HEK293 (cell line): ENCODE results near the gene MUC5AC.

Source experiments
- CTCF ChIA-PET: fragments of 350-600 bp; formaldehyde crosslinking; extraction: SDS; loops from one replicate; lab custom pipeline; 2021; ENCODE audit warnings: antibody characterized with exemption; lab: Yijun Ruan, JAX
- POLR2A ChIA-PET: fragments of 300-600 bp; formaldehyde crosslinking; extraction: SDS; loops from one replicate; lab custom pipeline; 2020; ENCODE audit warnings: antibody characterized with exemption, inconsistent platforms; lab: Yijun Ruan, JAX
- H3K27ac ChIP-seq: fragments of 200-500 bp; sonication (Bioruptor generic); 2 replicates; pipeline ENCODE4 v1.5.1; 2014; ENCODE audit warnings: low read depth, low read length, control low read depth, inconsistent platforms; ENCODE audit errors: extremely low read depth
- H3K36me3 ChIP-seq, 2 experiments: fragments of 200-500 bp in 1 of 2; sonication (Bioruptor generic) in 1 of 2; 1 replicate in 1 of 2; 2 replicates in 1 of 2; pipeline ENCODE4 v1.5.1; 2014 to 2017; ENCODE audit warnings: inconsistent platforms in 2 of 2, low read length in 2 of 2; ENCODE audit not compliant: control insufficient read depth in 2 of 2, insufficient read depth in 1 of 2
- H3K4me1 ChIP-seq: fragments of 200-500 bp; sonication (Bioruptor generic); 2 replicates; pipeline ENCODE4 v1.5.1; 2014; ENCODE audit warnings: mild to moderate bottlenecking, low read length, inconsistent platforms; ENCODE audit not compliant: control insufficient read depth, insufficient read depth
- H3K4me3 ChIP-seq: 2 replicates; pipeline ENCODE4 v1.5.1; 2011; ENCODE audit warnings: low read depth, mild to moderate bottlenecking, control low read depth, low read length, moderate library complexity
- H3K9me3 ChIP-seq: fragments of 200-500 bp; sonication (Bioruptor generic); 2 replicates; pipeline ENCODE4 v1.5.1; 2014; ENCODE audit warnings: low read depth, low read length, inconsistent platforms; ENCODE audit not compliant: control insufficient read depth, insufficient read depth
- ATF2 ChIP-seq: fragments of 450-650 bp; formaldehyde crosslinking; IDR thresholded peaks from 2 replicates; pipeline ENCODE4 v1.5.1; 2016; ENCODE audit warnings: missing biosample characterization, missing genetic modification characterization, low read depth
- GLIS1 ChIP-seq: fragments of 450-650 bp; formaldehyde crosslinking; IDR thresholded peaks from 2 replicates; pipeline ENCODE4 v1.5.1; 2016; ENCODE audit warnings: missing biosample characterization, missing genetic modification characterization
- HOXD13 ChIP-seq: sonication (generic); formaldehyde crosslinking; IDR thresholded peaks from 2 replicates; pipeline ENCODE4 v1.8.0; 2022; ENCODE audit warnings: missing genetic modification reagents, borderline replicate concordance
- INSM2 ChIP-seq: fragments of 450-650 bp; formaldehyde crosslinking; IDR thresholded peaks from 2 replicates; pipeline ENCODE4 v1.5.1; 2016; ENCODE audit warnings: missing biosample characterization, missing genetic modification characterization
- KLF1 ChIP-seq: fragments of 450-650 bp; formaldehyde crosslinking; IDR thresholded peaks from 2 replicates; pipeline ENCODE4 v1.5.1; 2016; ENCODE audit warnings: missing biosample characterization, missing genetic modification characterization
- KLF8 ChIP-seq: fragments of 450-650 bp; formaldehyde crosslinking; IDR thresholded peaks from 2 replicates; pipeline ENCODE4 v1.5.1; 2016; ENCODE audit warnings: missing biosample characterization, missing genetic modification characterization
- MZF1 ChIP-seq: fragments of 450-650 bp; formaldehyde crosslinking; IDR thresholded peaks from 2 replicates; pipeline ENCODE4 v1.5.1; 2017; ENCODE audit warnings: missing biosample characterization, missing genetic modification characterization, borderline replicate concordance
- ZBTB11 ChIP-seq: fragments of 450-650 bp; formaldehyde crosslinking; conservative IDR thresholded peaks from 2 replicates; pipeline ENCODE4 v1.5.1; 2016; ENCODE audit warnings: low read depth, missing biosample characterization, missing genetic modification characterization
- ZBTB20 ChIP-seq: fragments of 450-650 bp; formaldehyde crosslinking; IDR thresholded peaks from 2 replicates; pipeline ENCODE4 v1.5.1; 2016; ENCODE audit warnings: missing biosample characterization, missing genetic modification characterization
- ZNF155 ChIP-seq: fragments of 450-650 bp; formaldehyde crosslinking; IDR thresholded peaks from 2 replicates; pipeline ENCODE4 v1.5.1; 2016; ENCODE audit warnings: missing biosample characterization, missing genetic modification characterization
- ZNF24 ChIP-seq: fragments of 450-650 bp; formaldehyde crosslinking; IDR thresholded peaks from 2 replicates; pipeline ENCODE4 v1.5.1; 2016; ENCODE audit warnings: missing biosample characterization, missing genetic modification characterization
- ZNF280D ChIP-seq: fragments of 450-650 bp; formaldehyde crosslinking; IDR thresholded peaks from 2 replicates; pipeline ENCODE4 v1.5.1; 2016; ENCODE audit warnings: missing biosample characterization, missing genetic modification characterization
- ZNF354C ChIP-seq: fragments of 450-650 bp; formaldehyde crosslinking; IDR thresholded peaks from 2 replicates; pipeline ENCODE4 v1.5.1; 2016; ENCODE audit warnings: missing biosample characterization, missing genetic modification characterization, low read depth, borderline replicate concordance
- ZNF521 ChIP-seq: fragments of 450-650 bp; formaldehyde crosslinking; IDR thresholded peaks from 2 replicates; pipeline ENCODE4 v1.5.1; 2017; ENCODE audit warnings: missing biosample characterization, mild to moderate bottlenecking, missing genetic modification characterization
- ZNF600 ChIP-seq: fragments of 450-650 bp; formaldehyde crosslinking; IDR thresholded peaks from 2 replicates; pipeline ENCODE4 v1.5.1; 2016; ENCODE audit warnings: missing biosample characterization, missing genetic modification characterization
- ZNF701 ChIP-seq: fragments of 450-650 bp; formaldehyde crosslinking; IDR thresholded peaks from 2 replicates; pipeline ENCODE4 v1.5.1; 2016; ENCODE audit warnings: missing biosample characterization, missing genetic modification characterization
- ZNF776 ChIP-seq: fragments of 450-650 bp; formaldehyde crosslinking; IDR thresholded peaks from 2 replicates; pipeline ENCODE4 v1.5.0; 2017; ENCODE audit warnings: missing biosample characterization, missing genetic modification characterization, borderline replicate concordance
- ZSCAN23 ChIP-seq: fragments of 450-650 bp; formaldehyde crosslinking; IDR thresholded peaks from 2 replicates; pipeline ENCODE4 v1.5.1; 2016; ENCODE audit warnings: missing biosample characterization, missing genetic modification characterization

Gene MUC5AC

GRCh38 chr11:1199751-1200610 lies 42.2 kb downstream of the MUC5AC start:
- ChIA-PET CTCF (interaction anchor here (0.8 kb wide), 1 partner anchor 314 kb away, joined by 3 read pairs; no protein-coding TSS in a partner anchor), POLR2A (no interaction called here)
- Histone ChIP-seq H3K4me1 (no peaks in the 10 kb centered on the region), H3K36me3 (no peaks in the 10 kb centered on the region), H3K9me3 (no peaks in the 10 kb centered on the region), H3K4me3 (no peak overlapping the region), H3K27ac (no peak overlapping the region)
- TF ChIP-seq KLF1 (tag by site-specific recombination) (0 out of 2 replicates have a peak, but pooled peaks have one; percentile 30), ZNF155 (tag by site-specific recombination) (no peak), ATF2 (tag by site-specific recombination) (no peak), ZNF24 (tag by site-specific recombination) (no peak)

GRCh38 chr11:1200611-1201191 lies 42.9 kb downstream of the MUC5AC start:
- no peaks in the 10 kb centered on the region for H3K4me1 ChIP-seq
- no peak overlapping the region for H3K27ac ChIP-seq
- H3K9me3 ChIP-seq: no peaks in the 10 kb centered on the region
- H3K36me3 ChIP-seq: no peaks in the 10 kb centered on the region
- TF ChIP-seq KLF8 (no peak), ZNF354C (tag by site-specific recombination) (no peak), ZNF600 (no peak), ZNF280D (tag by site-specific recombination) (no peak), INSM2 (tag by site-specific recombination) (no peak), ZBTB20 (tag by site-specific recombination) (no peak), MZF1 (no peak), ZSCAN23 (tag by site-specific recombination) (no peak), ZNF701 (no peak), ZNF521 (tag by site-specific recombination) (no peak), GLIS1 (tag by site-specific recombination) (no peak), ZBTB11 (tag by site-specific recombination) (no peak), HOXD13 (no peak), ZNF776 (tag by site-specific recombination) (no peak)
- ChIA-PET POLR2A (no interaction called here), CTCF (interaction anchor here (0.6 to 0.8 kb wide), 2 partner anchors 313 to 1908 kb away, joined by 3 to 4 read pairs; no protein-coding TSS in a partner anchor)
- H3K4me3 ChIP-seq: no peak overlapping the region
